Left cardiac atrium (tissue), 4 donors: ENCODE results near the gene KCNQ1OT1. TPM values are rescaled to one million over a fixed set of nuclear protein-coding genes. Genes with fewer than 3 reads are reported as not detected.

Experiments used
- ATAC-seq, 2 donors: fragments of 200-7000 bp; cut with Tn5 transposase; one replicate each; pipeline ENCODE4 v1.9.1; 2020; ENCODE audit warnings: mild to moderate bottlenecking in 2 of 2, moderate library complexity in 2 of 2
- DNase-seq: peaks from one replicate; pipeline ENCODE4 v3.0.0-alpha.2; 2020
- intact Hi-C, 2 donors: fragments of 100-400 bp; cut with DNase I; formaldehyde crosslinking; loops; one replicate each; pipeline versions ENCODE4 v1.14.1 to v1.15.1; 2022 to 2023
- total RNA-seq, 2 donors: library from RNA; stranded (reverse); fragmentation: NEBNext Ultra II Directional; extraction: Animal tissue kit (Norgen Biotek cat#: 25700); gene quantifications; one replicate each; pipeline ENCODE4 v1.2.1, GENCODE V29; 2021
- donor health status: DM: no; HTN: yes; CAD: no.
- donor health status: DM: no; HTN: yes; CAD: no; lungs with severe emphysema.
- donor health status: DM: yes; HTN: yes; CAD: no.
- donor health status: Dilated cardiomyopathy.

Gene KCNQ1OT1
- total RNA-seq, 2 donors from 2014 or later, result 0.59 to 0.81 TPM

DNA sequence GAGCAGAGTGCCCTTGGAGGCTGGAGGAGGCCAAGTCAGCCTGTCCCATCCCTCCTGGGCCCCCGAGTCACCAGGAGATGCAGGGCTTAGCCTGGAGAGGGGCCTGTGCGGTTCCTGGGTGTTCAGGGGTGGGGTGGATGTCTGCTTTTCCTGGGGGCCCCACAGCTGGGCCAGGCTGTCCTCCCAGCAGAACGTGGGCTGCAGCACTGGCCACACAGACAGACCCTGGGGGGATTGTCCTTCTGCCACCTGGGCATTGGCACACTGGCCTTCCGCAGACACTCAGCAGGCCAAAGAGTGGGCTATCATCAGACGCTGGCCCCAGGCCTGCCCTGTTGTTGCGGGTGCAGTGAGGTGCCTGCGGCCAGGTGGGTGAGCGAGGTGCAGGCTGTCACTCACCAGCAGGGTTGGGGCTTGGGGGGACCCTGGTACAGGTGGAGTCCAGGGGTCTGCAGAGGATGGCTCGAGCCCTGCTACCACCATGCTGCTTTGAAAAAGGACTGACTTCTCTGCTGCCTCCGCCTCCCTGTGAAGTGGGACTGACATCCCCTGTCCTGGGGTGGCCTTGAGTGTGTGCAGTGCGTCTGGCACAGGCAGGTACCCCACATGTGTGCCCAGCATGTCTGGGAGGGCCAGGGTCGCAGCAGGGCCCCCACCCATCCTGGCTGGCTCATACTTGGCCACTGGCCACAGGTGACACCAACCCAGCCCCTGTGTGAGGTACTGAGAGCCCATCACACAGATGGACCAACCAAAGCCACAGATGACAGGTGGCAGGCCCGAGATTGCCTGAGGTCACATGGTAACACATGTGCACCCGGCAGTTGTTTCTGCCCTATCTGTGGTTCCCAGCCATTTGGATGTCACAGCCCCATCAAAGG lies 39.0 kb upstream of the KCNQ1OT1 start:
- no peak for DNase-seq
- intact Hi-C loops, result no loop called here
- ATAC-seq, result no peak

DNA sequence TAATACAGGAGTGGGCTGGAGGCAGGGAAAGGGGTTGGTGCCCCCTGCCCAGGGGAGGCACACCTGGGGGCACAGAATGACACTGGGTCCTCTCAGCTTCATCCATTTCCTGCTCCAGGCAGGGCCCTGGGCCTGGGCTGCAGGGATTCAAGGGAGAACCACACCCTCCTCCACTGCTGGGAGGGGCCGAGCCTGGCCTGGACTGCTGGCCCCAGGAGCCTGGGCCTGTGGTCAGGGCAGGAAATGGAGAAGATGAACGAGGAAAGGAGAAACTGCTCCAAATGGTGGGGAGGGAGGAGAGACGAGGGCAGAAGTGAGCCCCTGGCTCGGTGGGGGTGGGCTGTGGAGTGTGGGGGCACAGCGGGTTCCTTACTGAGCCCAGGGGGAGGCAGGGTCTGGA lies 38.1 kb upstream of the KCNQ1OT1 start:
- intact Hi-C loops, result no loop called here
- peak in 1 of 2 donors; percentile 9 for ATAC-seq
- no peak for DNase-seq

DNA sequence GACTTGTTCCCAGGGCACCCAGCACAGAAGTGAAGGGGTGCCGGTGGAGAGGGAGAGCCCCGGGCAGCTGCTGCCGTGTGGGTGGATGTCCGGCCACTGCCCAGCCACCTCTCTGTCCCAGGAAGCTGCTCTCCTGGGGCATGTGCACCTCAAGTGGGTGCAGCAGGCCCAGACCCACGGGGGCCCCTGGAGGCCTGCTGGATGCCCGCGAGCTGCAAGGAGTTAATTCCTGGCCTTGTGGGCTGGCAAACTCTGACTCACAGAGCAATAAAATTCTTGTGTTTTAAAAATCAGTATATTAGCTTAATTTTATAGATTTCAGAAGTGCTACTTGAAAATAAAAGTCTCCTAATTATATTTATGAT lies 37.4 kb upstream of the KCNQ1OT1 start:
- DNase-seq, result no peak
- ATAC-seq, result no peak
- intact Hi-C loops, result no loop called here

DNA sequence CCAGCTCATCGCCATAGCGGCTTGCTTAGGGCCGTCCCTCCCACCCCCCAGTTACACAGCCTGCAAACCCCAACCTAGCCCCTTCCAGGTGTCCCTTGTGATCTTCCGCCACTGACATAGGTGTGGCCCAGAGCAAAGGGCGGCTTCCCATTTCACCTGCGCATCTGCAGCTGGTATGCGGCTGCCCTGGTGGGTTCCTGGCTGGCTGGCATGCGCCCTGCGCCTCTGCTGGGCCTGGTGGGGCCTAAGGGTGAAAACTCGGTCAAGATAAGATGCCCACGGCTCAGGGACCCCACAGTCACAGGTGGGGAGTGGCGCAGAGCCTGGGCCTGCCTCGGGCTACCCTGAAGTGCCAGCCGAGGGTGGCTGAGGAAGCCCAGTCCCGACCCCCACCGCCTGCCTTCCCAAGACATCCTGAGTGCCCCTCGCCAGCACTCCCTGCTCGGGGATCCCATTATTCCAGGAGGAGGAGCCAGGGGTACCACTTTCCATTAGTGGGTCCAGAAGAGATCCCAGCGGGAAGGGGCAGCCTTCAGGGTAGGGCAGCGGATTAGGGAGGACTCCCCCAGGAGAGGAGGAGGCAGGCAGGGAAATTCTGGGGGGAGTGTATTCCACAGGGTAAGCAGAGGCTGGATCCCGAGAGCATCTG lies 36.9 kb upstream of the KCNQ1OT1 start:
- DNase-seq (no peak), ATAC-seq (no peak)
- intact Hi-C loops, result no loop called here

GRCh38 chr11:2735053-2735589 lies 35.3 kb upstream of the KCNQ1OT1 start:
- no peak for ATAC-seq
- intact Hi-C loops, result no loop called here
- DNase-seq, result no peak

- DNase-seq (peak; percentile 21), ATAC-seq (no peak)
- intact Hi-C loops, result no loop called here
These were observed 34.6 kb upstream of the KCNQ1OT1 start for GRCh38 chr11:2734181-2735052.

DNA sequence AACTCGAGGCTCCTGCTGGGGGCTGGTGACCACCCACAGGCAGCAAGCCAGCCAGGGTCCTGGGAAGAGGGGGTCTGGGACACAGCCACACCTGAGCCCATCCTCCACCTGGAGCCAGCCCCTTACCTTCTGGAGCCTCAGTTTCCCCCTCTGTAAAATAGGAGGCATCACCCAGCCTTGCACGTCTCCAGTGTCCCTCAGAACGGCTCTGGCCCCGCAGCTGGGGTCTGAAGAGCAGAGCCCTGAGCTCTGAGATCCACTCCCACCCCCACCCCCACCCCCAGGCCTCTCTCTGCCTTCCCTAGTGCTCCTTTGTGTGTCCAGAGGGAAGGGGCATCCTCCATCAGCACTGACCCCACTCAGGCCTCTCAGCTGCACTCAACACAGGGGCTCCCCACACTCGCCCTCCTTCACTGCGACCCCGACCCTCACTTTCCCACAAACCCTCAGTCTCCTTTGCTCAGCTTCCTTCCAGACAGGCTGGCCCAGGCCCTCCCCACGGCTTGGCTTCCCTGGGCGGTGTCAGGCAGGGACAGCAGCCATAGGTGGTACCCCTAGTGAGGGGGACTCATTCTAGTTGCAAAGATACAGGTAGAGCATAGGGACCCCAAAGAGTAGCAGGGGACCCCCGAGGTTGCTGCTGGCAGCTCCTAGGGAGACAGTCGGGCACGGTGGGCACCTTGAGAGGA lies 33.3 kb upstream of the KCNQ1OT1 start:
- DNase-seq, result peak; percentile 16
- intact Hi-C loops, result no loop called here
- no peak for ATAC-seq

GRCh38 chr11:2732261-2732939 lies 32.6 kb upstream of the KCNQ1OT1 start:
- no peak for ATAC-seq
- DNase-seq, result no peak
- intact Hi-C loops, result no loop called here

- DNase-seq (no peak), ATAC-seq (no peak)
- intact Hi-C loops, result no loop called here
These were observed 31.6 kb upstream of the KCNQ1OT1 start for GRCh38 chr11:2731130-2732125.

GRCh38 chr11:2730272-2731129 lies 30.7 kb upstream of the KCNQ1OT1 start:
- no peak for DNase-seq
- peak; percentile 6 to 42 for ATAC-seq
- intact Hi-C loops, result no loop called here

GRCh38 chr11:2729841-2730240 lies 30.0 kb upstream of the KCNQ1OT1 start:
- DNase-seq (no peak), ATAC-seq (no peak)
- intact Hi-C loops, result no loop called here

GRCh38 chr11:2728663-2729332 lies 29.0 kb upstream of the KCNQ1OT1 start:
- DNase-seq (no peak), ATAC-seq (no peak)
- intact Hi-C loops, result no loop called here

- DNase-seq, result no peak
- intact Hi-C loops, result no loop called here
- ATAC-seq, result no peak
These were observed 28.4 kb upstream of the KCNQ1OT1 start for GRCh38 chr11:2728128-2728662.

DNA sequence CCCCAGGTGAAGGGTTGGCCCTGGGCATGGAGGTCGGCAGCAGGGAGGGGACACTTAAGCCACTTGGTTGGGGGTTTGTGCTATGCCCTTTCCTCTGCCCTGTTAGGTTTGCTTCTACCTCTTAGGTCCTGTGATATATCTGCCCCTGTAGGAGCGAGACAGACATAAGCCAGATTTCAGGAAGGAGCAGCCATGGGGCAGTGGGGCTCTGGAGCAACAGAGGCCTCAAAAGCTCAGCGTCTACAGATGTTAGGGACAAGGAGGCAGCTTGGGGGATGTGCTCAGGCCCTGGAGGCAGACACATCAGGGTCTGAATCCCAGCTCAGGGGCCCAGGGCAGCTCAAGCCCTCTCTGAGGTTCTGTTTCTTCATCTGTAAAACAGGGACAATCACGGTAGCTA lies 27.2 kb upstream of the KCNQ1OT1 start:
- intact Hi-C loops, result no loop called here

More for the DNA sequence above, 27.2 kb upstream of the KCNQ1OT1 start:
- ATAC-seq, result no peak
- DNase-seq, result no peak
